K562 (cell line): ENCODE measurements around the gene PEAR1. TPM values are rescaled to one million over a fixed set of nuclear protein-coding genes. Genes with fewer than 3 reads are reported as not detected.
A peak's percentile ranks its signal among the peaks of the same experiment; 100 is the strongest.

Experiments used
- AFF4 ChIP-seq: sonication (generic); formaldehyde crosslinking; IDR thresholded peaks from 2 replicates; pipeline ENCODE4 v1.8.0; 2023; ENCODE audit warnings: mild to moderate bottlenecking, missing genetic modification reagents
- BRF2 ChIP-seq: IDR thresholded peaks from 3 replicates; pipeline ENCODE4 v1.6.1; 2011; ENCODE audit warnings: borderline replicate concordance, mild to moderate bottlenecking; ENCODE audit not compliant: insufficient read length, insufficient read depth
- CCAR2 ChIP-seq: fragments of 200-400 bp; formaldehyde crosslinking; IDR thresholded peaks from 2 replicates; pipeline ENCODE4 v1.6.1; 2017; ENCODE audit warnings: mild to moderate bottlenecking, low read depth, low read length
- KDM4B ChIP-seq, 2 experiments: fragments of 450-650 bp in 1 of 2; sonication (generic) in 1 of 2; IDR thresholded peaks; 2 replicates each; pipeline ENCODE4 v1.6.1; 2016 to 2017; ENCODE audit warnings: borderline replicate concordance in 2 of 2, antibody characterized with exemption in 1 of 2, low read depth in 1 of 2, mild to moderate bottlenecking in 1 of 2
- NUFIP1 ChIP-seq: fragments of 450-650 bp; IDR thresholded peaks from 2 replicates; pipeline ENCODE4 v1.6.1; 2018; ENCODE audit not compliant: partially characterized antibody
- PCBP1 ChIP-seq: fragments of 200-400 bp; formaldehyde crosslinking; IDR thresholded peaks from 2 replicates; pipeline ENCODE4 v1.6.1; 2018; ENCODE audit warnings: mild to moderate bottlenecking, low read depth, low read length; ENCODE audit not compliant: poor library complexity, severe bottlenecking
- TCF15 ChIP-seq: fragments of 250-450 bp; sonication (Bioruptor Pico); IDR thresholded peaks from 2 replicates; pipeline ENCODE4 v1.8.0; 2022; ENCODE audit warnings: moderate library complexity, mild to moderate bottlenecking, inconsistent platforms
- TSC22D4 ChIP-seq: fragments of 450-650 bp; IDR thresholded peaks from 2 replicates; pipeline ENCODE4 v1.6.1; 2016; ENCODE audit warnings: missing genetic modification characterization, missing biosample characterization, control low read depth
- ZBTB40 ChIP-seq, 2 experiments: fragments of 450-650 bp in 1 of 2; sonication (generic) in 1 of 2; formaldehyde crosslinking in 1 of 2; IDR thresholded peaks; 2 replicates each; pipeline versions ENCODE4 v1.7.1 to v1.9.0; 2016 to 2022; ENCODE audit warnings: inconsistent platforms in 1 of 2, mild to moderate bottlenecking in 1 of 2, missing genetic modification reagents in 1 of 2
- ZNF511 ChIP-seq: sonication (generic); formaldehyde crosslinking; IDR thresholded peaks from 2 replicates; pipeline ENCODE4 v1.8.0; 2022; ENCODE audit warnings: mild to moderate bottlenecking, missing genetic modification reagents
- polyA plus RNA-seq, 8 experiments: library from polyadenylated mRNA; depleted of rRNA in 4 of 8; stranded (reverse) in 5 of 8; unstranded in 3 of 8; fragments of >200 nt; fragmentation: Nextera tagmentation in 2 of 8; fragmentation: Illumina TruSeq in 1 of 8; extraction: Ambion mirVana in 2 of 8; extraction: Trizol in 1 of 8; gene quantifications; 2 replicates each; pipeline versions ENCODE4 v1.2.1 to v1.2.3, GENCODE V29; 2011 to 2014; ENCODE audit warnings: inconsistent platforms in 1 of 8, missing spikeins in 1 of 8
- total RNA-seq, 7 experiments: library from RNA; depleted of rRNA in 6 of 7; stranded (reverse); fragments of >200 nt in 6 of 7; fragmentation: Illumina TruSeq in 2 of 7; extraction: Trizol in 2 of 7; gene quantifications; 2 replicates each; pipeline versions ENCODE4 v1.2.1 to v1.2.3, GENCODE V29; 2011 to 2021; ENCODE audit warnings: low replicate concordance in 1 of 7

Gene PEAR1
- total and polyA plus RNA-seq, 9 of the 15 experiments (the other 6 are each of a cell fraction or from before 2014, with no cell fraction given) = 0.87 to 13.9 (median 6.1) TPM

- TF ChIP-seq ZBTB40 (IDR thresholded peaks at IDR 0.05) (0 out of 2 replicates have a peak, but pooled peaks have one; percentile 9), ZBTB40 (CRISPR knock-in tag; IDR thresholded peaks at IDR 0.05) (no peak), AFF4 (CRISPR knock-in tag) (0 out of 2 replicates have a peak, but pooled peaks have one; percentile 37), CCAR2 (no peak), ZNF511 (CRISPR knock-in tag) (no peak), KDM4B (IDR thresholded peaks at IDR 0.05; ENCODE audit: borderline replicate concordance in 2 of 2, low read depth in 1 of 2) (no peak), NUFIP1 (peak; percentile 50), PCBP1 (no peak), TCF15 (0 out of 2 replicates have a peak, but pooled peaks have one; percentile 57), TSC22D4 (no peak), BRF2 (no peak)
Measured at GRCh38 chr1:156958247-156958714, 64.8 kb downstream of the PEAR1 start (continued).
